Pancreas (tissue), 10 donors: ENCODE measurements around the gene EYA3. TPM values are rescaled to one million over a fixed set of nuclear protein-coding genes. Genes with fewer than 3 reads are reported as not detected.

Experiments
- ATAC-seq, 4 donors: fragments of 200-7000 bp; cut with Tn5 transposase; one replicate each; pipeline versions ENCODE4 v1.8.0 to v1.9.1; 2020; ENCODE audit warnings: mild to moderate bottlenecking in 4 of 4, moderate library complexity in 4 of 4
- DNase-seq, 6 donors: peaks; one replicate each; pipeline ENCODE4 v3.0.0-alpha.2; 2020
- FAIRE-seq: peaks from 2 replicates; lab custom pipeline; 2012; peaks lifted over from hg19 to GRCh38; lab: Jason Lieb, UNC
- H3K27ac ChIP-seq, 4 donors: fragments of 200-600 bp; sonication (generic); 1 replicate in 3 of 4; 2 replicates in 1 of 4; pipeline versions ENCODE4 v1.5.0 to v1.8.0; 2020
- H3K27me3 ChIP-seq, 4 donors: fragments of 200-600 bp; one replicate each; pipeline ENCODE4 v1.8.0; 2021
- H3K36me3 ChIP-seq, 3 donors: fragments of 200-600 bp; sonication (generic) in 1 of 3; one replicate each; pipeline versions ENCODE4 v1.5.0 to v1.8.0; 2020 to 2021
- H3K4me1 ChIP-seq, 3 donors: fragments of 200-600 bp; one replicate each; pipeline ENCODE4 v1.8.0; 2021
- H3K4me3 ChIP-seq, 4 donors: fragments of 200-600 bp; sonication (generic) in 2 of 4; one replicate each; pipeline versions ENCODE4 v1.5.0 to v1.8.0; 2020 to 2021
- H3K9me3 ChIP-seq, 4 donors: fragments of 200-600 bp; one replicate each; pipeline ENCODE4 v1.8.0; 2021
- CTCF ChIP-seq, 4 donors: fragments of 200-600 bp; sonication (generic) in 3 of 4; IDR thresholded peaks; one replicate each; pipeline versions ENCODE4 v1.5.0 to v1.8.0; 2021; ENCODE audit warnings: antibody characterized with exemption in 4 of 4
- WGBS, 2 donors: extraction: QIAGEN DNeasy Blood & Tissue Kit; methylation state at CpG; one replicate each; pipeline ENCODE4 v1.1.7; 2013; 5-methylcytosine and 5-hydroxymethylcytosine counted together
- intact Hi-C, 3 donors: fragments of 100-400 bp; cut with DNase I; formaldehyde crosslinking; loops; one replicate each; pipeline versions ENCODE4 v1.11.1 to v1.14.2; 2022
- polyA plus RNA-seq, 2 donors: library from polyadenylated mRNA; stranded (reverse); fragments of 200-250 nt; gene quantifications; one replicate each; pipeline ENCODE4 v1.2.3, GENCODE V29; 2013
- total RNA-seq, 6 donors: library from RNA; stranded (reverse); fragmentation: NEBNext Ultra II Directional in 4 of 6; extraction: Animal tissue kit (Norgen Biotek cat#: 25700) in 4 of 6; gene quantifications; one replicate each; pipeline versions ENCODE4 v1.2.1 to v1.2.4, GENCODE V29; 2021 to 2023
- donor health status: healthy with polysubstance abuse.
- donor health status: DM: no; HTN: no; CAD: no; lungs with moderate emphysema.
- donor health status: DM: no; HTN: no; CAD: no.
- donor health status: control.
- donor health status: control.
- donor health status: Bipolar disorder and iron deficiency.
- donor health status: DM: yes; HTN: yes; CAD: no.
- donor health status: DM: no; HTN: no; CAD: no.
- donor health status: DM: no; HTN: no; CAD: no.
- donor health status: DM: yes; HTN: yes; CAD: no.

The EYA3 gene
- total and polyA plus RNA-seq, 8 donors = 3.4 to 14.6 (median 6.9) TPM

GRCh38 chr1:27959792-27960603, 128.4 kb downstream of the EYA3 start, which contains the start of gene XKR8:
TSS of gene XKR8 (plus strand) at chr1:27959973. CDS start at chr1:27960070, 97 bp downstream.
- peak within 1 kb of the TSS; percentile 57 to 87 (median 66) for H3K4me3 ChIP-seq
- WGBS, 2 donors = 1 to 2% methylated on average over 61 to 68 of the region's 68 CpGs
- peak; percentile 18 to 40 (median 34) for TF ChIP-seq CTCF (IDR thresholded peaks at IDR 0.05)
- H3K4me1 ChIP-seq = peaks cover 0 to 6% (median 4%) of the 10 kb centered on the region in 3 donors
- peak within 1 kb of the TSS; percentile 79 to 88 (median 86) for H3K27ac ChIP-seq
- intact Hi-C loops = no loop called here
- ATAC-seq = peak; percentile 89 to 95 (median 92)
- DNase-seq = peak; percentile 80 to 94 (median 86)
- no peaks in the 10 kb centered on the region for H3K27me3 ChIP-seq
- peaks cover 0 to 7% (median 0%) of the 10 kb centered on the region in 3 donors for H3K36me3 ChIP-seq
- FAIRE-seq = no peak
- H3K9me3 ChIP-seq = no peaks in the 10 kb centered on the region

GRCh38 chr1:27958513-27958912, 129.9 kb downstream of the EYA3 start:
- H3K36me3 ChIP-seq = no peaks in the 10 kb centered on the region
- ATAC-seq (no peak), FAIRE-seq (no peak), DNase-seq (peak in 4 of 6 donors; percentile 26 to 82 (median 54))
- WGBS, 2 donors = 97% methylated on average over 26 of the region's 26 CpGs
- H3K27ac ChIP-seq = no peak overlapping the region
- peaks cover 0 to 6% (median 4%) of the 10 kb centered on the region in 3 donors for H3K4me1 ChIP-seq
- H3K27me3 ChIP-seq = no peaks in the 10 kb centered on the region
- intact Hi-C loops = no loop called here
- TF ChIP-seq CTCF (IDR thresholded peaks at IDR 0.05) = no peak
- no peaks in the 10 kb centered on the region for H3K9me3 ChIP-seq
- H3K4me3 ChIP-seq = no peak overlapping the region

GRCh38 chr1:27957655-27958054, 130.8 kb downstream of the EYA3 start:
- TF ChIP-seq CTCF (IDR thresholded peaks at IDR 0.05) = no peak
- WGBS, 2 donors = 83 to 86% methylated on average over 5 of the region's 5 CpGs
- DNase-seq (no peak), FAIRE-seq (no peak), ATAC-seq (no peak)
- no peaks in the 10 kb centered on the region for H3K36me3 ChIP-seq
- H3K9me3 ChIP-seq = no peaks in the 10 kb centered on the region
- H3K4me3 ChIP-seq = no peak overlapping the region
- no peaks in the 10 kb centered on the region for H3K27me3 ChIP-seq
- peaks cover 0 to 6% (median 4%) of the 10 kb centered on the region in 3 donors for H3K4me1 ChIP-seq
- no peak overlapping the region for H3K27ac ChIP-seq
- intact Hi-C loops = no loop called here

GRCh38 chr1:27956761-27957160, 131.6 kb downstream of the EYA3 start:
- H3K36me3 ChIP-seq = no peaks in the 10 kb centered on the region
- 80 to 82% methylated on average over 6 of the region's 6 CpGs for WGBS, 2 donors
- DNase-seq (no peak), FAIRE-seq (no peak), ATAC-seq (no peak)
- no peak overlapping the region for H3K4me3 ChIP-seq
- TF ChIP-seq CTCF (IDR thresholded peaks at IDR 0.05) = no peak
- H3K9me3 ChIP-seq = no peaks in the 10 kb centered on the region
- intact Hi-C loops = no loop called here
- H3K27ac ChIP-seq = no peak overlapping the region
- peaks cover 0 to 6% (median 2%) of the 10 kb centered on the region in 3 donors for H3K4me1 ChIP-seq
- H3K27me3 ChIP-seq = no peaks in the 10 kb centered on the region

GRCh38 chr1:27955076-27955475, 133.3 kb downstream of the EYA3 start:
- 82 to 85% methylated on average over 6 of the region's 6 CpGs for WGBS, 2 donors
- no peaks in the 10 kb centered on the region for H3K27me3 ChIP-seq
- no peak overlapping the region for H3K4me3 ChIP-seq
- no peaks in the 10 kb centered on the region for H3K4me1 ChIP-seq
- no peak for TF ChIP-seq CTCF (IDR thresholded peaks at IDR 0.05)
- DNase-seq = no peak
- no peak for ATAC-seq
- H3K9me3 ChIP-seq = no peaks in the 10 kb centered on the region
- FAIRE-seq = no peak
- no peaks in the 10 kb centered on the region for H3K36me3 ChIP-seq
- H3K27ac ChIP-seq = no peak overlapping the region
- intact Hi-C loops = no loop called here
